ENCODE data around the gene TLDC2.

Gene TLDC2

DNA sequence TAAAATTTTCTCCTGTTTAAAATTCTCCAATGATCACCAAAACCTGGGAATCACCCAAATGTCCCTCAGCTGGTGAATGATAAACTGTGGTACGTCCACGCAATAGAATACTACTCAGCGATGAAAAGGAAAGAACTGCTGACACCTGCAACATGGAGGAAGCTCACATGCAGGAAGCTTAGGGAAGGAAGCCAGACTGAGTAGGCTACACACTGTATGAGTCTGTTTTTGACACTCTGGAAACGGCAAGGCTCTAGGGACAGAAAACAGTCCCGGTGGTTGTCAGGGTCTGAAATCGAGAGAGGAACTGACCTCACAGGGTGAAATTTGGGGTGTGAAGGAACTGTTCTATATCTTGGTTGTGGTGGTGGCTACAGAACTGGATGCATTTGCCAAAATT is 25.2 kb upstream of the TLDC2 start:
- no peak for DNase-seq

DNA sequence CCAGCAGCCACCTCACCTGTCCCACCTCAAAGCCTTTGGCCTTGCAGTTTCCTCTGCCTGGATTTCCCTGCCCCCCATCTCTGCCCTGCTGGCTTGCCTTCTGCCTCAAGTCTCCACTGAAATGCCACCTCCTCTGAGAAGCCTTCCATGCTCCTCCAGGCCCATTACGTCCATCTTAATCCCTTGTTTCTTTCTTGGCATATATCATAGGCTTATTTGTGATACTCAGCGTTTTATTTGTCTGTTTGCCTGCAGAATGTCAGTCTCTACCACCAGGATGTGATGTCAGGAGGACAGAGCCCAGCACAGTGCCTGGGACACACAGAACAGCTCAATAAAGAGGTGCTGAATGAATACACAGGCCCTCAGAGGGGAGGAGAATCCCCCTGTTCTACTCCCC is 24.4 kb upstream of the TLDC2 start:
- no peak for DNase-seq

GRCh38 chr20:36852187-36852586 is 23.8 kb upstream of the TLDC2 start:
- no peak for DNase-seq

- no peak for DNase-seq
Observed at GRCh38 chr20:36854348-36855240, 21.3 kb upstream of the TLDC2 start.

DNA sequence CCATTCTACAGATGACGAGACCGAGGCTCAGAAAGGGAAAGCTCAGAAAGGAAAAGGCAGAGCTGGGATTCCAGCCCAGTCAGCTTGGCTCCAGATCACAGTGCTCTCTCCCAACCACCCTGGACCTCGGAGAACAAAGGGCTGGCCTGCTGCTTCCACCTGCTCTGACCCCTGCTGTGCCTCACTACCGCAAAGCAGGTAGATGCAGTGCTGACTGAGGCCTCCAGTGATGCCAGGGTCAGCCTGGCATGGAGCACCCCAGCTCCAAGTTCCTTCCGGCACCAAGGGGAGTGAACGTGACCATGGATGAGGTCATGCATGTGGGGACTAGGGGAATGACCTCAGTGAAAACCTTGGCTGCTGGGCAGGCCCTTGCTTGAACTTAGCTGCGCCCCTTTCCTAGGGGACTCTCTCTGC is 20.7 kb upstream of the TLDC2 start:
- DNase-seq = no peak

- no peak for DNase-seq
Observed at GRCh38 chr20:36856195-36856594, 19.7 kb upstream of the TLDC2 start.

GRCh38 chr20:36856691-36857635 is 19.0 kb upstream of the TLDC2 start:
- no peak for DNase-seq

GRCh38 chr20:36859282-36859555 is 16.7 kb upstream of the TLDC2 start:
- DNase-seq = no peak

GRCh38 chr20:36859700-36860330 is 16.1 kb upstream of the TLDC2 start:
- no peak for DNase-seq

DNA sequence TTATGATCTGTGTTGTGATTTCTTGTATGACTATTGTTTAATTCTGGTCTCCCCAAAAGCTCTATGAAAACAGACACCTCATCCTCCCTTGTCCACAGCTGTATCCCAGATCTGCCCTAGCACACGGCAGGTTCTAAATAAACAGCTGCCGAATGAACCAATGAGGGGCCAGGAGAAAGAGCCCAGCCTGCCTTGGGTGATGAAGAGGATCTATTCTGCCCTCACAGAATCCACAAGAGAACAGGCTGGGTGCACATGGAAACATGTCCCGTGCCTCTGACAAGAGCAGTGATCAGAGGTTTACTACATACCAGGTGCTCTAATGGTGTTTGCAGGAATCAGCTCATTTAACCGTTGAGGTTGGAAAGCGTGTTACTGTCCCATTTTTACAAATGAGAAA is 15.6 kb upstream of the TLDC2 start:
- DNase-seq = no peak

DNA sequence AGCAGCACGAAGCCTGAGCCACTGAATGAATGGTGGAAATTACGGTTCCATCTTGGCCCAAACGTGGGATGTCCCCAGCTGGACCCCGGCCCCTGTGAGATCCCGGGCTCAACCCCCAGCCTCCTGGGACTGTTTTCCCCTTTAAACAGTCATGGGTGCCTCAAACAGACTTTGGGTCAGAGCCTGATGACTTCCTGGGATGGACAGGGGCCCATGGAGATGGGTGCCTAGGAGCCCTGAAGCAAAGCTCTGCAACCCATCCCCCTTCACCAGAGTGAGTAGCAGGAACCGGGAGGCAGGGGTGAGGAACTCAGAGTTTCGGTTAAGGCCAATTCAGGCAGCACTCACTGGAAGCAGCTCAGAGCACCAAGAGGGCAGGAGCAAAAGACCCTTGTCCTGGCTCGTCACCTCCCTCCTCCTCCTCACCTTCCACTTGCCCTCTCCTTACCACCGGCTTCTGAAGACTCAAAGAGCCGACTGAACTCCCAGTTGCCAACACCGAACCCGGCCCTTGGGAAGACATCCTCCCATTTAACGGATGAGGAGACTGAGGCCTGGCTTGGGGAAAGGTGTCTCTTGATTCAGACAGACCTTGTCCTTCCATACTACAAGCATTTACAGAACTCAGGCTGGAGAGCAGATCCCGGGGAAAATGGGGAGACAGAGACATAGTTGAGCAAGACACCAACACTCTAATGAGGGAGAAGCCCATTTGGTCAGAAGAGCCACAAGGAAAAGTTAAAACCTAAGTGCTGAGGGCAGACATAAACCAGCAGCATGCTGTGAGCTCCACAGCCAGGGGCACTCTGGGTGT is 14.9 kb upstream of the TLDC2 start:
- DNase-seq = no peak

DNA sequence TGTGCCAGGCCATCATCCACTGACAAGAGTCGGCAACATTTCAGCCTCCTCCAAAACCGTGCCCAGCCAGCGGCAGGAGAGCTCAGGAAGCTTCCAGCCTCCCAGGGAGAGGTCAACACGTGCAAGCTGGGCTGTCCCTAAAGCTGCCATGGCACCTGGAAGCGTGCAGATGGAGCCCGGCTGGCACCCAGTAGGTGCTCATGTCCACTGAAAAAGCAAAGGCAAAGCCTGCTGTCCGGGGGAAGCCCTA is 14.4 kb upstream of the TLDC2 start:
- no peak for DNase-seq

- DNase-seq = peak; percentile 71
Observed at GRCh38 chr20:36861875-36862801, 13.8 kb upstream of the TLDC2 start.

- no peak for DNase-seq
Observed at GRCh38 chr20:36862857-36863668, 12.9 kb upstream of the TLDC2 start.

DNA sequence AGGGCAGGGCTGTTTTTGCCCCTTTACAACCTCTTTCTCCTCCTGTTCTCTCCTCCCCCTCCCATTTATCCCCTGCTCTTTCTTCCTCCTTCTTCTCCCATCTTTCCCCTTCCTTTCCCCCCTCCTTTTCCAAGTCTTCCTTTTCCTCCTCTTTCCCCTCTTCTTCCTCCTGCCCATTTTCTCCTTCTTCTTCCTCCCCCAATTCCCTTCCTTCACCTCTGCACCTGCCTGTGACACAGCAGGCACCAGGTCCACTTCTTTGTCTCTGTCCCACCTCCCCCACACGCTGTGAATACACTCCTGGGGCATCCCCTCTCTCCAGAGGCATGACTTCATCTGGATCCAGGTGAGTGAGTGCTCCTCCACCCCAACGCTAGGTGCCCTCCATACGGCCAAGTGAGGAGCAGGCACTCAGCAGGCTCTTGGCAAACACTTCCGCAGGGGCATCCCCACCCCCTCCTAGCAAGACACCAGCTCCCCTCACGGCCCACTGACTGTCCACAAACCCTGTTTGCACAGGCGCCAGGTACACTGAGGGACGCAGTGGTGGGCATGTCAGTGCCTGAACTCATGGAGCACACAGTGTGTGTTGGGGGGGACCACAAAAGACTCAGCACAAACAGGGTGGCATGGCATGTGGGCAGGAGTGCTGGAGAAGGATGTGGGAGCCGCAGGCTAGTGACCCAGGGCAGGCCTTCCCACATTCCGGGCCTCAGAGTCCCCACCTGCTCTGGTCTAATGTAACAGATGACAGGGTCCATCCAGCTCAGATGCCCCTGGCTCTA is 10.7 kb upstream of the TLDC2 start:
- DNase-seq = no peak

GRCh38 chr20:36865861-36866149 is 10.1 kb upstream of the TLDC2 start:
- no peak for DNase-seq

DNA sequence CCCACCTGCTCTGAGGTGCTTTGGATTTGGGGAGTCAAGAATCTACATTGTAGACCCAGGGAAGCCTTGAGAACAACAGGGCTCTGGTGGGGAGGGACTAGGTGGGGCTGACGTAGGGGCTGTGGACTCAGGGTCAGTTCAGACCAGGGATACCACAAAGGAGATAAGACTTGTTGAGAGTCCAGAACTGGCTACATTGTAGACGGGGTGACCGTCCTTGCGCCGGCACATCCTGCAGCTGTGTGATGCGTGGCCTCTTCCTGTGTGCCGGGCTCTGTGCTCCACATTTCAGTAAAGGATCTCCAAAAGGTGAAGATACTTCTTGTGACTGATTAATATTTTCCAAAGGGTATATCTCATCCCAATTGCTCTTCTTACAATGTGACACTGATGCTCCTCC is 9.8 kb upstream of the TLDC2 start:
- DNase-seq = no peak

- DNase-seq = no peak
Observed at GRCh38 chr20:36866681-36867495, 9.1 kb upstream of the TLDC2 start.
